ENCODE data around the gene RD3L. TPM values are rescaled to one million over a fixed set of nuclear protein-coding genes. Genes with fewer than 3 reads are reported as not detected.

The RD3L gene
- total and polyA plus RNA-seq, 2 experiments from 2014 or later = not detected

- TF ChIP-seq ZNF462 (CRISPR knock-in tag; IDR thresholded peaks at IDR 0.05) (no peak), EZH2 (IDR thresholded peaks at IDR 0.05; ENCODE audit: low read depth, unreplicated experiment) (no peak)
These were observed 44.1 kb downstream of the RD3L start (continued) for GRCh38 chr14:103898204-103898603.

GRCh38 chr14:103897075-103897947, 45.0 kb downstream of the RD3L start:
- DNase-seq (ENCODE audit: low spot score) = no peak
- Histone ChIP-seq H3F3A (replicated peaks; ENCODE audit: low read depth) (no peaks in the 10 kb centered on the region), H3K27ac (ENCODE audit: low read depth) (no peak overlapping the region), H3K36me3 (ENCODE audit: insufficient read depth) (no peaks in the 10 kb centered on the region), H3K4me1 (ENCODE audit: insufficient read depth) (no peaks in the 10 kb centered on the region), H3K4me2 (no peak overlapping the region), H2AFZ (no peak overlapping the region), H3K27me3 (ENCODE audit: insufficient read depth) (no peaks in the 10 kb centered on the region), H3K9me2 (ENCODE audit: insufficient read depth) (no peaks in the 10 kb centered on the region), H3K79me2 (replicated peaks; ENCODE audit: insufficient read depth) (no peaks in the 10 kb centered on the region), H3K4me3 (no peak overlapping the region), H4K20me1 (replicated peaks; ENCODE audit: insufficient read depth) (no peaks in the 10 kb centered on the region)
- no peak overlapping the region for H3K4me3 Mint-ChIP-seq
- H3K27me3 Mint-ChIP-seq (ENCODE audit: insufficient read depth, low read depth, poor library complexity) = peaks cover 19% of the 10 kb centered on the region
- peaks cover 5% of the 10 kb centered on the region; the same call in 2 of the 3 replicates for H3K36me3 Mint-ChIP-seq (ENCODE audit: low read depth)
- no peak overlapping the region for H3K27ac Mint-ChIP-seq
- peaks cover 6% of the 10 kb centered on the region; the same call in 2 of the 3 replicates for H3K4me1 Mint-ChIP-seq
- H3K9me3 Mint-ChIP-seq = peaks cover 10% of the 10 kb centered on the region
- no peak for ATAC-seq
- no peak for TF ChIP-seq CREB1 (CRISPR knock-in tag; IDR thresholded peaks at IDR 0.05; ENCODE audit: low read depth)
- no peak for TF ChIP-seq EZH2phosphoT487 (IDR thresholded peaks at IDR 0.05; ENCODE audit: unreplicated experiment)
- no peak for TF ChIP-seq JUNB (IDR thresholded peaks at IDR 0.05; ENCODE audit: unreplicated experiment)
- TF ChIP-seq ZNF114 (CRISPR knock-in tag; IDR thresholded peaks at IDR 0.05) = no peak
- no peak for TF ChIP-seq POLR2AphosphoS5 (IDR thresholded peaks at IDR 0.05; ENCODE audit: low read depth)
- no peak for TF ChIP-seq ETS1 (IDR thresholded peaks at IDR 0.05)
- no peak for TF ChIP-seq EZH2 (IDR thresholded peaks at IDR 0.05; ENCODE audit: low read depth, unreplicated experiment)
- no peak for TF ChIP-seq REST (IDR thresholded peaks at IDR 0.05; ENCODE audit: unreplicated experiment)
- no peak for TF ChIP-seq STAT1 (IDR thresholded peaks at IDR 0.05; ENCODE audit: unreplicated experiment)

Measured in GM23338 (cell line).